ENCODE measurements around the gene CYP1A2. TPM values are rescaled to one million over a fixed set of nuclear protein-coding genes. Genes with fewer than 3 reads are reported as not detected.

Gene CYP1A2
- total and polyA plus RNA-seq, 9 of the 15 experiments (the other 6 are each of a cell fraction or from before 2014, with no cell fraction given), result not detected

DNA sequence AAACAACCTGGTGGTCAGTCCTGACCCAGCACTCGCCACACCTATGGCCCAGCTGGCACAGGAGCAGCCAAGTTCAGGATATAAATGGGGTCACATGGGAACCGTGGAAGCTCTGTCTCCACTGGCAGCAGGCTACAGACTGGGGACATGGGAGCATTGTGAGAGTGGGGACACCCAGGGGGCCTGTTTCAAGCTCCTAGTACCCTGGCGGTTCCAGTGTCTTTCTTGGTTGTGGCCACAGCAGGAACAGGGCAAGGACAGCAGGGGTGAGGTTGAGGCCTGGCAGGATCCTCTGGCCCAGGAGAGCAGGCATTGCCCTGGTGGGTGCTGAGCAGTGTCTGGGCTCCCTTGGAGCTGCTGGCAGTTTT is 35.1 kb downstream of the CYP1A2 start (continued):
- no peak for TF ChIP-seq POLR3G (IDR thresholded peaks at IDR 0.05; ENCODE audit: extremely low read depth, insufficient read length, insufficient replicate concordance)
- no peak for TF ChIP-seq TBL1XR1 (IDR thresholded peaks at IDR 0.05; ENCODE audit: low read length in 2 of 2)
- TF ChIP-seq ZNF239 (CRISPR knock-in tag; IDR thresholded peaks at IDR 0.05), result no peak
- TF ChIP-seq ZNF584 (CRISPR knock-in tag; IDR thresholded peaks at IDR 0.05; ENCODE audit: low read depth), result no peak

DNA sequence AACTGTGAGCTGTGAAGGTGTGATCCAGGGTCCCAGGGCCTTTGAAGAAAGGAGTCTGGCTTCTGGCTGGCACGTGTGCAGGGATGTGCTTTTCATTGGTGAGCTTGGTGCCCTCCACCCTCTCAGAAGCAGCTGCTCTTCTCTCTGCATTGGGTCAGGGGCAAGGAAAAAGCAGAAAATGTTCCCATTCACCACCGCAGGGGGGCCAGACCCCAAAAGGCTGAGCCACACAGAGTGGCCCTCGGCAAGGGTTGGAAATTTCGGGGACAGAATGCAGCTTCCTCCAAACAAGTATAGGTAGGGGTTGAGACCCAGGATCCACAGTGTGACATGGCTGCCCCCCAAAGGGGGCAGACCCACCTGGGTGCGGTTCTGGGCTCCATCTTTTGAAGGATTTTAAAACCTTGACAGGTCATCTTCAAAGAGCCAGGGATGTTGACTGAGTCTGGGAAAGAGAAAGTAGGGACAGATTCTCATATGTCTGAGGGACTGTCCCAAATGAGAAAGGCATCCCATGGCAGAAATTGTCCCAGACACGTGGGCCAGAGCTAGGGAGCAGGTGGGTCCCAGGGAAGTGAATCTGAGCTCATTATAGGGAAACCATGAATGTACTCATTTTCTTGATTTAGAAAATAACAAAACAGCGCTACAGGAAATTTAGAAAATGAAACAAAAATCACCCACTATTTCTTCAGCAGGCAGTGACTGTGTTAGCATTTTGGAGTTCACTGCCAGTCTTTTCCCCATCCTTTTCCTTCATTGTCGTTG is 36.0 kb downstream of the CYP1A2 start:
- H3K4me1 ChIP-seq (replicated peaks in 1 of 2; ENCODE audit: control insufficient read depth in 2 of 2, insufficient read depth in 2 of 2, low read length in 2 of 2), result peaks cover 58 to 78% of the 10 kb centered on the region in 2 experiments
- POLR2A ChIA-PET, result interaction anchor here (0.6 to 1.5 kb wide), 7 partner anchors 11 to 378 kb away, joined by 3 read pairs; no protein-coding TSS in a partner anchor
- intact Hi-C loops (cut with micrococcal nuclease) (no loop called here), in situ Hi-C loops (cut with MboI) (no loop called here)
- H2AFZ ChIP-seq (ENCODE audit: low read depth, low read length), result no peak overlapping the region
- H3K4me2 ChIP-seq (ENCODE audit: insufficient read depth, low read length), result peak overlapping the region; percentile 24; the same call in 1 of the 2 replicates
- no peaks in the 10 kb centered on the region for H3K9me3 ChIP-seq (replicated peaks; ENCODE audit: control insufficient read depth, insufficient read depth, low read depth, low read length)
- H3K79me2 ChIP-seq (ENCODE audit: control insufficient read depth, insufficient read depth, low read length), result peaks cover 73% of the 10 kb centered on the region
- H4K20me1 ChIP-seq (replicated peaks; ENCODE audit: control insufficient read depth, insufficient read depth, low read length), result peaks cover 26% of the 10 kb centered on the region
- peaks cover 48% of the 10 kb centered on the region; the same call in 2 of the 3 replicates for H3K36me3 ChIP-seq (ENCODE audit: control insufficient read depth, insufficient read depth, low read length)
- H3K27ac ChIP-seq (ENCODE audit: extremely low read depth, low read depth, low read length), result no peak overlapping the region
- ATAC-seq, result no peak
- WGBS (ENCODE audit: insufficient coverage, low coverage, missing lambda C conversion rate), result 79% methylated on average over 8 of the region's 8 CpGs
- BruUV-seq (replicated peaks), result no TSS peak
- H3K4me3 ChIP-seq, result no peak overlapping the region
- no peak for FAIRE-seq
- no peaks in the 10 kb centered on the region for H3K9me1 ChIP-seq (ENCODE audit: control insufficient read depth, insufficient read depth, low read length)
- no peak for DNase-seq (ENCODE audit: extremely low read depth in 1 of 4, low spot score in 3 of 4)
- H3K9ac ChIP-seq (ENCODE audit: insufficient read depth in 1 of 2, low read depth in 2 of 2, low read length in 2 of 2), result peak overlapping the region in 1 of 2 experiments; percentile 93; a peak in 2 of 4 replicates
- no peaks in the 10 kb centered on the region for H3K27me3 ChIP-seq (ENCODE audit: control insufficient read depth in 2 of 2, insufficient read depth in 2 of 2, low read length in 2 of 2)
- CTCF ChIA-PET (ENCODE audit: low intra/inter-chr PET ratio), result no interaction called here
- TF ChIP-seq ATF1 (CRISPR knock-in tag; IDR thresholded peaks at IDR 0.05) (no peak), ATF1 (tag; IDR thresholded peaks at IDR 0.05) (no peak), TEAD1 (CRISPR knock-in tag; IDR thresholded peaks at IDR 0.05) (no peak), PTRF (tag; IDR thresholded peaks at IDR 0.05) (no peak), NFIC (IDR thresholded peaks at IDR 0.05) (no peak), RFX5 (IDR thresholded peaks at IDR 0.05; ENCODE audit: low read depth, low read length) (no peak), RBM34 (IDR thresholded peaks at IDR 0.05; ENCODE audit: borderline replicate concordance, insufficient read depth, low read length) (no peak), ZNF354B (CRISPR knock-in tag; IDR thresholded peaks at IDR 0.05) (no peak), ZBTB7A (IDR thresholded peaks at IDR 0.05; ENCODE audit: borderline replicate concordance, control insufficient read depth, low read depth, low read length) (no peak), LEF1 (IDR thresholded peaks at IDR 0.05) (no peak), SRF (CRISPR knock-in tag; IDR thresholded peaks at IDR 0.05) (no peak), ZBTB1 (CRISPR knock-in tag; IDR thresholded peaks at IDR 0.05; ENCODE audit: borderline replicate concordance, low read depth) (no peak), ZNF175 (CRISPR knock-in tag; IDR thresholded peaks at IDR 0.05; ENCODE audit: low read depth) (no peak), MAFF (IDR thresholded peaks at IDR 0.05; ENCODE audit: low read length) (no peak), PHB2 (IDR thresholded peaks at IDR 0.05; ENCODE audit: low read depth) (no peak), ERF (CRISPR knock-in tag; IDR thresholded peaks at IDR 0.05) (no peak)
- TF ChIP-seq, protein P1, sequence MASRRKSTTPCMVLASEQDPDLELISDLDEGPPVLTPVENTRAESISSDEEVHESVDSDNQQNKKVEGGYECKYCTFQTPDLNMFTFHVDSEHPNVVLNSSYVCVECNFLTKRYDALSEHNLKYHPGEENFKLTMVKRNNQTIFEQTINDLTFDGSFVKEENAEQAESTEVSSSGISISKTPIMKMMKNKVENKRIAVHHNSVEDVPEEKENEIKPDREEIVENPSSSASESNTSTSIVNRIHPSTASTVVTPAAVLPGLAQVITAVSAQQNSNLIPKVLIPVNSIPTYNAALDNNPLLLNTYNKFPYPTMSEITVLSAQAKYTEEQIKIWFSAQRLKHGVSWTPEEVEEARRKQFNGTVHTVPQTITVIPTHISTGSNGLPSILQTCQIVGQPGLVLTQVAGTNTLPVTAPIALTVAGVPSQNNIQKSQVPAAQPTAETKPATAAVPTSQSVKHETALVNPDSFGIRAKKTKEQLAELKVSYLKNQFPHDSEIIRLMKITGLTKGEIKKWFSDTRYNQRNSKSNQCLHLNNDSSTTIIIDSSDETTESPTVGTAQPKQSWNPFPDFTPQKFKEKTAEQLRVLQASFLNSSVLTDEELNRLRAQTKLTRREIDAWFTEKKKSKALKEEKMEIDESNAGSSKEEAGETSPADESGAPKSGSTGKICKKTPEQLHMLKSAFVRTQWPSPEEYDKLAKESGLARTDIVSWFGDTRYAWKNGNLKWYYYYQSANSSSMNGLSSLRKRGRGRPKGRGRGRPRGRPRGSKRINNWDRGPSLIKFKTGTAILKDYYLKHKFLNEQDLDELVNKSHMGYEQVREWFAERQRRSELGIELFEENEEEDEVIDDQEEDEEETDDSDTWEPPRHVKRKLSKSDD (conservative IDR thresholded peaks at IDR 0.05; ENCODE audit: low read length), result no peak

Data from K562 (cell line).